HG02798 (cell line): ENCODE measurements around the gene G3BP2.
"Not testable (repeated sequence)": the region's sequence is repeated elsewhere in the genome, so short reads cannot be mapped to it uniquely, and the experiment has no call there.

Source experiments
- ATAC-seq: cut with Tn5 transposase; IDR thresholded peaks from one replicate; pipeline ENCODE4 v1.9.1; 2021; ENCODE audit warnings: mild to moderate bottlenecking; ENCODE audit not compliant: unreplicated experiment, poor library complexity

Gene G3BP2

GRCh38 chr4:75685546-75686189 lies 12.5 kb upstream of the G3BP2 start:
- no peak for ATAC-seq

DNA sequence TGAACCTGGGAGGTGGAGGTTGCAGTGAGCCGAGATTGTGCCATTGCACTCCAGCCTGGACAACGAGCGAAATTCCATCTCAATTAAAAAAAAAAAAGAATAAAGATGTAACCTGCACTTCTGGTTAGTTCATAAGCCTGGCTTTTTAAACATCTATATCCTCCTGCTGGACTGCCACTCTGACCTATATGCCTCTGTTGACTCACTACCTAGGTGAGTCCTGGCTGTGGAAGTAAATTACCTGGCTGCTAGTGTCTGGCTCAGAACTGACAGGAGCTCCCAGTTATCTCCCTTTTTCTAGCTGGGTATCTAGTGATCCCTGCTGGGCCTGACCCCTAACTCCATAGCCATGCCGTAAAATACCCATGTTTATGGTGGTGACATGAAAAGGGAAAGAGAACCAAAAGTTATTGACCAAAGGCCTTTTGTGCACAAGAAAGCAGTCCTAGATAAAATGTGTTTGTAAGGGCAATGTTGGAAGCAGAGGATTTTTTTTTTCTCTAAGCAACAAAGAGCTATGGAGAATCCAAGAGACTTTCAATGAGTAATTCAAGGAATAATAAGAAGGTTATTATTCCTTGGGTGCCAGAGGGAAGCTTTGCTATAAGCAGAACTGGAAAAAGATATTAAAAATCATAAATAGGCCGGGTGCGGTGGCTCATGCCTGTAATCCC lies 10.4 kb upstream of the G3BP2 start:
- no peak for ATAC-seq

- ATAC-seq, result no peak
These were observed 6.8 kb upstream of the G3BP2 start for GRCh38 chr4:75679876-75680575.

DNA sequence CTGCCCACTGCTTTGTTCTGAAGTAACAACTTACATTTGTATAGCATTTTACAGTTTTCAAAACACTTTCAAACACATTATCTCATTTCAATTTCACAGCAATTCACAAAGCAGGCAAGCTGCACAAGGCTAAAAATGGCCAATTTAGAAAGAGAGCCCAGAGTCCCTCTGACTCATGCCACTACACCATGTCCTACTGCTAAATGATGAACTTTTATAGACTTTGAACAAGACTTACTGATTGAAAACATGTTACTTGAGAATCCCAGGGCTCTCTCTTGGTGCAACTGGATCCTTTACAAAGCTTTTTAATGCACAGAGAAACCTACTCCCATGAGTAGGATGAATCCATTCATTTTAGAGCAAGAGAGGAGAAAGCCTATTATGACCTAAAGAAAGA lies 5.8 kb upstream of the G3BP2 start:
- no peak for ATAC-seq

DNA sequence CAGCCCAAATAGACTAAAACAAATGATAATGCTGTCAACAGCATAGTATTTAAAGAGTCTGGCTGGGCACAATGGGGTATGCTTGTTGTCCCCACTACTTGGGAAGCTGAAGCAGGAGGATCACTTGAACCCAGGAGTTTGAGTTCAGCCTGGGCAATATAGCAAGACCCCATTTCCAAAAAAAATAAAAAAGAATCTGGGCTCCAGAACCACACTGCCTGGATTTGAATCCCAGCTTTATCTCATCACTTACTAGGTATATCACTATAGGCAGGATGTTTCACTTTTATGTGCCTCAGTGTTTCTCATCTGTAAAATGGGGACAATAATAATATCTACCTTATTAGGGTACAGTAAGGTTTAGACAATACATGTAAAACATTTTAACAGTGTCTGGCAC lies 5.3 kb upstream of the G3BP2 start:
- ATAC-seq, result no peak

- no peak for ATAC-seq
These were observed 1.9 kb upstream of the G3BP2 start for GRCh38 chr4:75675004-75675531.

- ATAC-seq, result no peak
These were observed 733 bp upstream of the G3BP2 start for GRCh38 chr4:75673959-75674328.

GRCh38 chr4:75672461-75673026 lies 667 bp downstream of the G3BP2 start:
- peak; percentile 25 for ATAC-seq

- no peak for ATAC-seq
These were observed 1.3 kb downstream of the G3BP2 start for GRCh38 chr4:75671802-75672421.

GRCh38 chr4:75668596-75668995 lies 4.6 kb downstream of the G3BP2 start:
- no peak for ATAC-seq

- not testable (repeated sequence) for ATAC-seq
These were observed 5.6 kb downstream of the G3BP2 start for GRCh38 chr4:75667636-75668035.

DNA sequence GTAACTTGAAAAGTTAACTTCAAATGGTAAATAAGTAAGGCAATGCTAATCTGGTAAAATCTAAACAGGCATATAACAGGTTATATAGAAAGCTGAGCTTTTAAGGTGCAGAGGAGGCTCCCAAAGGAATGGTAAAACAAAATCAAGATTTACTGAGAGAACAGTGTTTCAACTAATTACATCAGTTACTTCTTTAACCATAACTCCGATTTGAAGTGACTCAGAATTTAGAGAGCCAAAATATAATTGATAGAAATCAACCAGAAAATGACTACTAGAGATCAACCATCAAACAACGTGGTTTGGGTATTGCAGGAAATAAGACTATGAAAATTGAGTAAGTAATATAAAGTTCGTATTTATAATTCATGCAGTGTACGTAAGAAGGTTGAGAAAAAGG lies 6.9 kb downstream of the G3BP2 start:
- no peak for ATAC-seq

DNA sequence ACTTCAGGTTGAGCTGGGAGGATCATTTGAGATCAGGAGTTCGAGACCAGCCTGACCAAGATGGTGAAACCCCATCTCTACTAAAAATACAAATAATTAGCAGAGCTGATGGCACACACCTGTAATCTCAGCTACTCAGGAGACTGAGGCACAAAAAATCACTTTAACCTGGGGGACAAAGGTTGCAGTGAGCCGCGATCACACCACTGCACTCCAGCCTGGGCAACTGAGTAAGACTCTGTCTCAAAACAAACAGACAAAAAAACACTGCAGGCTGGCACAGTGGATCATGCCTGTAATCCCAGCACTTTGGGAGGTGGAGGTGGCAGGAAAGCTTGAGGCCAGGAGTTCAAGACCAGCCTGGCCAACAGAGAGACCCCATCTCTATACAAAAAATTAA lies 8.6 kb downstream of the G3BP2 start:
- ATAC-seq, result not testable (repeated sequence)

GRCh38 chr4:75662626-75663025 lies 10.6 kb downstream of the G3BP2 start:
- no peak for ATAC-seq

DNA sequence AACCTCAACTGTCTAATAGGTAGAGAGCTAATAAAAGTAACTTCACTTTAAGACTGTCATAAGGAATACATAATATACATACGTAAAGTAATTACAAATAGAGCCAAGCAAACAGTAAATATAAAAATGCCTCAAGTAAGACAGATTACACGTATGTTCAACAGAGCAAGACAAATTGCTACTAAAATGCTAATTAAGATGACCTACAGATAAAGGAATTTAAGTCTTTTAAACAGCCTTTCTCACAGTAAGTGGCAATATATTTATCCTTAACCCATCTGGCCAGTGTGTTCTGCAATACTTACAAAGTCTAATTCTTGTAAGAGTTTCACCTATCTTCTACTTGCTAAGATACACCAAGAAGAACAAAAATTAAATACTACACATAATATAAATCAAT lies 12.7 kb downstream of the G3BP2 start:
- no peak for ATAC-seq

- ATAC-seq, result no peak
These were observed 13.6 kb downstream of the G3BP2 start for GRCh38 chr4:75659512-75660031.

DNA sequence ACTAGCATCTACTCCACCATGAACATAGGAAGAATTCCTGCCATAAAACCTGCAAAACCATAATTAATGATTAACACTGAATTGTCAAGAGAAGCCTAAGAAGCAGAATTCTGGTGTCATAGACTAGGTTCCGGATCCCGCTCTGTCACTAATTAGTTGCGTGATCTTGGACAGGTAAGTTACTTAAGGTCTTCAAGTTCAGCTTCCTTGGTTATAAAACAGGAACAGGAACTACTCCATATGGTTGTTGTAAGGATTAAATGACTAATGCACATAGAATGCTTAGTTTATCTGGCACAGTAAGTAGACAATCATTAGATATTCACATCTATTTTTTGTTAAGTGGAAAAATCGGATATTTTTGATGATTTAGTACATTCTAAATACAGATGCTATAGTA lies 14.3 kb downstream of the G3BP2 start:
- no peak for ATAC-seq

DNA sequence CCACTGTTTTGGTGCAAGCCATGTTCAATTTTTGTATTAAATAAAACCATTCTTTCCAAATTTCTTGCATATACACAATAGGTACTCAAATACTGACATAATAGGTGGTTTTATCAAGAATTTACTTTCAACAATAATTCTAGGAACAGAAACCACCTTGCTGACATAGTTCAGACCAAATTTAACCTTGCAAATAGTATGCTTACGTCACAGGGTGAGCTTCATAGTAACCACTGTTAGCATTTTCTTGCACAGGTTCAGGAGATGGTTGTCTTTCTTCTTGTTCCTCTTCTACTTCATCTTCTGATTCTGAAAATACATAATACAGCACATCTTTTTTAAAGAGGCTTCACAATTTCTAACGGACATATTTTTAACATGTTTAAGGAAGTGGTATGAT lies 17.6 kb downstream of the G3BP2 start:
- ATAC-seq, result no peak

GRCh38 chr4:75654905-75655304 lies 18.3 kb downstream of the G3BP2 start:
- no peak for ATAC-seq

- no peak for ATAC-seq
These were observed 19.2 kb downstream of the G3BP2 start for GRCh38 chr4:75653845-75654503.
